Measurements from ENCODE around the gene C11orf91.
"Not testable (repeated sequence)": the region's sequence is repeated elsewhere in the genome, so short reads cannot be mapped to it uniquely, and the experiment has no call there.

The C11orf91 gene

GRCh38 chr11:33668468-33668825 is 32.2 kb downstream of the C11orf91 start:
- DNase-seq: no peak

- no peak for DNase-seq
Measured at GRCh38 chr11:33667819-33668467, 32.7 kb downstream of the C11orf91 start.

GRCh38 chr11:33665350-33666106 is 35.1 kb downstream of the C11orf91 start:
- DNase-seq: no peak

- DNase-seq: no peak
Measured at GRCh38 chr11:33664827-33665226, 35.8 kb downstream of the C11orf91 start.

GRCh38 chr11:33664166-33664565 is 36.5 kb downstream of the C11orf91 start:
- DNase-seq: no peak

GRCh38 chr11:33663121-33663520 is 37.5 kb downstream of the C11orf91 start:
- DNase-seq: no peak

- DNase-seq: not testable (repeated sequence)
Measured at GRCh38 chr11:33661526-33661925, 39.1 kb downstream of the C11orf91 start.

GRCh38 chr11:33660962-33661361 is 39.7 kb downstream of the C11orf91 start:
- no peak for DNase-seq

GRCh38 chr11:33659370-33660139 is 41.1 kb downstream of the C11orf91 start:
- DNase-seq: no peak

- DNase-seq: no peak
Measured at GRCh38 chr11:33658195-33658900, 42.3 kb downstream of the C11orf91 start.

GRCh38 chr11:33657757-33658156 is 42.9 kb downstream of the C11orf91 start:
- no peak for DNase-seq

GRCh38 chr11:33656768-33657167 is 43.9 kb downstream of the C11orf91 start:
- no peak for DNase-seq

GRCh38 chr11:33655842-33656600 is 44.6 kb downstream of the C11orf91 start:
- DNase-seq: no peak

GRCh38 chr11:33654594-33654993 is 46.0 kb downstream of the C11orf91 start:
- DNase-seq: no peak

- DNase-seq: no peak
Measured at GRCh38 chr11:33652930-33653329, 47.7 kb downstream of the C11orf91 start.

- DNase-seq: no peak
Measured at GRCh38 chr11:33652431-33652830, 48.2 kb downstream of the C11orf91 start.

- DNase-seq: no peak
Measured at GRCh38 chr11:33651990-33652389, 48.6 kb downstream of the C11orf91 start.

GRCh38 chr11:33651555-33651954 is 49.1 kb downstream of the C11orf91 start:
- no peak for DNase-seq

- no peak for DNase-seq
Measured at GRCh38 chr11:33649944-33650343, 50.7 kb downstream of the C11orf91 start.

Data from CD4-positive, alpha-beta T cell treated with Interleukin-4 for 4 hours (primary cell).